DMS 273 treated with DMSO at 0.1 percent for 48 hours (cell line): ENCODE results near the gene TTC38.

Experiments used
- DNase-seq: peaks from one replicate; lab custom pipeline; 2025; lab: John Stamatoyannopoulos, UW

The TTC38 gene

GRCh38 chr22:46278656-46279645 is 11.1 kb downstream of the TTC38 start:
- DNase-seq, result no peak

GRCh38 chr22:46280063-46280817 is 12.4 kb downstream of the TTC38 start:
- no peak for DNase-seq

- DNase-seq, result no peak
Observed at GRCh38 chr22:46280999-46281623, 13.3 kb downstream of the TTC38 start.

- DNase-seq, result no peak
Observed at GRCh38 chr22:46281866-46282678, 14.3 kb downstream of the TTC38 start.

GRCh38 chr22:46286006-46286405 is 18.2 kb downstream of the TTC38 start:
- DNase-seq, result no peak

GRCh38 chr22:46286941-46287872 is 19.4 kb downstream of the TTC38 start:
- DNase-seq, result no peak

- no peak for DNase-seq
Observed at GRCh38 chr22:46287873-46288751, 20.3 kb downstream of the TTC38 start.

- DNase-seq, result no peak
Observed at GRCh38 chr22:46288846-46289243, 21.0 kb downstream of the TTC38 start.

GRCh38 chr22:46289244-46289891 is 21.6 kb downstream of the TTC38 start:
- no peak for DNase-seq

GRCh38 chr22:46290121-46290842 is 22.5 kb downstream of the TTC38 start:
- no peak for DNase-seq

GRCh38 chr22:46290843-46291785 is 23.3 kb downstream of the TTC38 start:
- DNase-seq, result no peak

- no peak for DNase-seq
Observed at GRCh38 chr22:46292173-46292572, 24.4 kb downstream of the TTC38 start.

GRCh38 chr22:46292732-46293131 is 24.9 kb downstream of the TTC38 start:
- no peak for DNase-seq

- no peak for DNase-seq
Observed at GRCh38 chr22:46293577-46294260, 25.9 kb downstream of the TTC38 start.

- no peak for DNase-seq
Observed at GRCh38 chr22:46294784-46295183, 27.0 kb downstream of the TTC38 start.

GRCh38 chr22:46295277-46295971 is 27.6 kb downstream of the TTC38 start:
- no peak for DNase-seq
